Measurements from ENCODE around the gene TNFRSF6B. TPM values are rescaled to one million over a fixed set of nuclear protein-coding genes. Genes with fewer than 3 reads are reported as not detected.

The TNFRSF6B gene
- total RNA-seq, 1 donor: 2.9 TPM

- Histone ChIP-seq H3K4me3 (ENCODE audit: insufficient read depth, low read length) (no peak overlapping the region), H3K36me3 (ENCODE audit: insufficient read depth, low read length) (peaks cover 17% of the 10 kb centered on the region), H3K27ac (ENCODE audit: low read depth, low read length) (no peak overlapping the region), H3K4me2 (ENCODE audit: insufficient read depth, low read length) (no peak overlapping the region), H2AFZ (ENCODE audit: low read length) (no peak overlapping the region), H3K27me3 (ENCODE audit: insufficient read depth, low read length) (no peaks in the 10 kb centered on the region), H3K9me3 (ENCODE audit: low read depth, low read length) (no peaks in the 10 kb centered on the region), H3K79me2 (ENCODE audit: insufficient read depth, low read length) (no peaks in the 10 kb centered on the region), H4K20me1 (ENCODE audit: insufficient read depth, low read length) (no peaks in the 10 kb centered on the region), H3K4me1 (ENCODE audit: insufficient read depth, low read length) (no peaks in the 10 kb centered on the region)
- TF ChIP-seq, protein P1, sequence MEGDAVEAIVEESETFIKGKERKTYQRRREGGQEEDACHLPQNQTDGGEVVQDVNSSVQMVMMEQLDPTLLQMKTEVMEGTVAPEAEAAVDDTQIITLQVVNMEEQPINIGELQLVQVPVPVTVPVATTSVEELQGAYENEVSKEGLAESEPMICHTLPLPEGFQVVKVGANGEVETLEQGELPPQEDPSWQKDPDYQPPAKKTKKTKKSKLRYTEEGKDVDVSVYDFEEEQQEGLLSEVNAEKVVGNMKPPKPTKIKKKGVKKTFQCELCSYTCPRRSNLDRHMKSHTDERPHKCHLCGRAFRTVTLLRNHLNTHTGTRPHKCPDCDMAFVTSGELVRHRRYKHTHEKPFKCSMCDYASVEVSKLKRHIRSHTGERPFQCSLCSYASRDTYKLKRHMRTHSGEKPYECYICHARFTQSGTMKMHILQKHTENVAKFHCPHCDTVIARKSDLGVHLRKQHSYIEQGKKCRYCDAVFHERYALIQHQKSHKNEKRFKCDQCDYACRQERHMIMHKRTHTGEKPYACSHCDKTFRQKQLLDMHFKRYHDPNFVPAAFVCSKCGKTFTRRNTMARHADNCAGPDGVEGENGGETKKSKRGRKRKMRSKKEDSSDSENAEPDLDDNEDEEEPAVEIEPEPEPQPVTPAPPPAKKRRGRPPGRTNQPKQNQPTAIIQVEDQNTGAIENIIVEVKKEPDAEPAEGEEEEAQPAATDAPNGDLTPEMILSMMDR (IDR thresholded peaks at IDR 0.05; ENCODE audit: extremely low read depth, low read depth, low read length): no peak
- peak; percentile 70 for DNase-seq (ENCODE audit: insufficient read length, low spot score, missing footprints)
Observed at GRCh38 chr20:63746751-63747315, 50.4 kb downstream of the TNFRSF6B start.

DNA sequence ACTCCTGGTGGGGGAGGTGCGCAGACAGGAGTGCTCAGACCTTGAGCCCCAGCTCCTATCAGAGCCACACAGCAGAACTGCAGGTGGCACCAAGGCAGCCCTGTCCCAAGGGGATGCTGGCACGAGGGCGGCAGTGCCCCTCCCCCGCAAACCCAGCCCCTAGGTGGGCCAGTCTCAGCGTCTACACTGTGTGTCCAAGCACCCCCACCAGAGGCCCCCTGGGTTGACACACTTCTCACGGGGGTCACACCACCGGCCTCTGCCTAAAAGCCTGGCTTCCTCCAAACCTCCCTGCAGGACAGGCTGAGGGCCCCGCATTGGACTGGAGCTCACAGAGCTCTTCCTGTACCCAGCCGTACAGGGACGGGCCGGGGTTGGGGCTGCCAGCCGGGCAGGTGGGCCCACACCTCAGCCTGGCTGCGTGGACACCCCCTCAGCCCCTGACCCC is 51.2 kb downstream of the TNFRSF6B start:
- Histone ChIP-seq H2AFZ (ENCODE audit: low read length) (no peak overlapping the region), H3K4me1 (ENCODE audit: insufficient read depth, low read length) (no peaks in the 10 kb centered on the region), H3K9me3 (ENCODE audit: low read depth, low read length) (no peaks in the 10 kb centered on the region), H3K27ac (ENCODE audit: low read depth, low read length) (no peak overlapping the region), H3K36me3 (ENCODE audit: insufficient read depth, low read length) (peaks cover 9% of the 10 kb centered on the region), H4K20me1 (ENCODE audit: insufficient read depth, low read length) (no peaks in the 10 kb centered on the region), H3K4me2 (ENCODE audit: insufficient read depth, low read length) (no peak overlapping the region), H3K27me3 (ENCODE audit: insufficient read depth, low read length) (no peaks in the 10 kb centered on the region), H3K79me2 (ENCODE audit: insufficient read depth, low read length) (no peaks in the 10 kb centered on the region), H3K4me3 (ENCODE audit: insufficient read depth, low read length) (no peak overlapping the region)
- TF ChIP-seq, protein P1 (IDR thresholded peaks at IDR 0.05; ENCODE audit: extremely low read depth, low read depth, low read length): no peak
- peak; percentile 91 for DNase-seq (ENCODE audit: insufficient read length, low spot score, missing footprints)

Small RNA genes within 50 kb of the gene (small RNA-seq; reads per million reads assigned to genes)
- not detected for gene LIME1
- not detected for gene TNFRSF6B

Other genes with a start within 250 kb of the TNFRSF6B start
- gene KCNQ2, start 224.0 kb upstream of the TNFRSF6B start, total RNA-seq: 0.36 TPM in 1 of 2 replicates, not detected in the other
- gene EEF1A2, start 197.6 kb upstream of the TNFRSF6B start, total RNA-seq: not detected in 2 replicates
- 52.2 and 85.4 TPM in 2 replicates for gene PPDPF, start 175.9 kb upstream of the TNFRSF6B start, total RNA-seq
- under 0.01 TPM in 1 of 2 replicates, not detected in the other for gene PTK6, start 159.3 kb upstream of the TNFRSF6B start, total RNA-seq
- not detected in 2 replicates for gene SRMS, start 148.9 kb upstream of the TNFRSF6B start, total RNA-seq
- under 0.01 TPM in 1 of 2 replicates, not detected in the other for gene FNDC11, start 142.5 kb upstream of the TNFRSF6B start, total RNA-seq
- gene HELZ2, start 122.4 kb upstream of the TNFRSF6B start, total RNA-seq: 23.3 and 27.5 TPM in 2 replicates
- 7.4 and 9.4 TPM in 2 replicates for gene GMEB2, start 69.6 kb upstream of the TNFRSF6B start, total RNA-seq
- 1.1 and 2.1 TPM in 2 replicates for gene STMN3, start 43.2 kb upstream of the TNFRSF6B start, total RNA-seq
- gene RTEL1, start 38.3 kb upstream of the TNFRSF6B start, total RNA-seq: 10.9 and 11.8 TPM in 2 replicates
- 21.7 and 23.0 TPM in 2 replicates for gene ARFRP1, start 11.3 kb downstream of the TNFRSF6B start, total RNA-seq
- 15.6 and 18.8 TPM in 2 replicates for gene ZGPAT, start 11.4 kb downstream of the TNFRSF6B start, total RNA-seq
- 1.8 and 2.9 TPM in 2 replicates for gene LIME1, start 40.0 kb downstream of the TNFRSF6B start, total RNA-seq
- 27.5 and 29.5 TPM in 2 replicates for gene SLC2A4RG, start 43.1 kb downstream of the TNFRSF6B start, total RNA-seq
- gene ZBTB46, start 134.6 kb downstream of the TNFRSF6B start, total RNA-seq: under 0.01 and 0.36 TPM in 2 replicates
- not detected in 2 replicates for gene ABHD16B, start 164.8 kb downstream of the TNFRSF6B start, total RNA-seq
- 99.6 and 115 TPM in 2 replicates for gene TPD52L2, start 168.6 kb downstream of the TNFRSF6B start, total RNA-seq
- 41.5 and 53.9 TPM in 2 replicates for gene DNAJC5, start 198.5 kb downstream of the TNFRSF6B start, total RNA-seq